HG02973 (cell line): ENCODE data around the gene BTBD3.

Source experiments
- ATAC-seq: cut with Tn5 transposase; IDR thresholded peaks from one replicate; pipeline ENCODE4 v1.9.1; 2021; ENCODE audit warnings: moderate library complexity; ENCODE audit not compliant: unreplicated experiment

The BTBD3 gene

GRCh38 chr20:11912659-11913415 is 4.9 kb upstream of the BTBD3 start:
- ATAC-seq, result no peak

- no peak for ATAC-seq
Observed at GRCh38 chr20:11918391-11918845, 725 bp downstream of the BTBD3 start.

GRCh38 chr20:11918981-11919380 is 1.3 kb downstream of the BTBD3 start:
- ATAC-seq, result no peak

GRCh38 chr20:11919581-11919980 is 1.9 kb downstream of the BTBD3 start:
- no peak for ATAC-seq

- no peak for ATAC-seq
Observed at GRCh38 chr20:11920083-11920482, 2.4 kb downstream of the BTBD3 start.

GRCh38 chr20:11921321-11921720 is 3.6 kb downstream of the BTBD3 start:
- no peak for ATAC-seq

GRCh38 chr20:11922561-11922960 is 4.9 kb downstream of the BTBD3 start:
- no peak for ATAC-seq

GRCh38 chr20:11924923-11925322 is 7.2 kb downstream of the BTBD3 start:
- ATAC-seq, result no peak

GRCh38 chr20:11926292-11926998 is 8.8 kb downstream of the BTBD3 start:
- ATAC-seq, result no peak

- ATAC-seq, result no peak
Observed at GRCh38 chr20:11929947-11930346, 12.3 kb downstream of the BTBD3 start.

- ATAC-seq, result no peak
Observed at GRCh38 chr20:11935212-11936154, 17.8 kb downstream of the BTBD3 start.

- no peak for ATAC-seq
Observed at GRCh38 chr20:11936157-11936556, 18.5 kb downstream of the BTBD3 start.

GRCh38 chr20:11937230-11937629 is 19.5 kb downstream of the BTBD3 start:
- ATAC-seq, result no peak

- no peak for ATAC-seq
Observed at GRCh38 chr20:11941593-11942246, 24.0 kb downstream of the BTBD3 start.

- no peak for ATAC-seq
Observed at GRCh38 chr20:11943778-11944177, 26.1 kb downstream of the BTBD3 start.

GRCh38 chr20:11948806-11949205 is 31.1 kb downstream of the BTBD3 start:
- ATAC-seq, result no peak

- ATAC-seq, result no peak
Observed at GRCh38 chr20:11949711-11950110, 32.0 kb downstream of the BTBD3 start.

GRCh38 chr20:11951696-11952095 is 34.0 kb downstream of the BTBD3 start:
- ATAC-seq, result no peak

- ATAC-seq, result no peak
Observed at GRCh38 chr20:11952639-11953038, 34.9 kb downstream of the BTBD3 start.

GRCh38 chr20:11957911-11958310 is 40.2 kb downstream of the BTBD3 start:
- ATAC-seq, result no peak

- ATAC-seq, result no peak
Observed at GRCh38 chr20:11958855-11959254, 41.2 kb downstream of the BTBD3 start.
